ENCODE measurements around the gene SLC35F1. TPM values are rescaled to one million over a fixed set of nuclear protein-coding genes. Genes with fewer than 3 reads are reported as not detected.

SLC35F1 gene
- total RNA-seq, 3 donors from 2014 or later = 0.23 to 6.1 (median 0.29) TPM

GRCh38 chr6:117910549-117910948 is 3.5 kb downstream of the SLC35F1 start:
- intact Hi-C loops (cut with DNase I, micrococcal nuclease) = no loop called here
- TF ChIP-seq CTCF (IDR thresholded peaks at IDR 0.05) = no peak

DNA sequence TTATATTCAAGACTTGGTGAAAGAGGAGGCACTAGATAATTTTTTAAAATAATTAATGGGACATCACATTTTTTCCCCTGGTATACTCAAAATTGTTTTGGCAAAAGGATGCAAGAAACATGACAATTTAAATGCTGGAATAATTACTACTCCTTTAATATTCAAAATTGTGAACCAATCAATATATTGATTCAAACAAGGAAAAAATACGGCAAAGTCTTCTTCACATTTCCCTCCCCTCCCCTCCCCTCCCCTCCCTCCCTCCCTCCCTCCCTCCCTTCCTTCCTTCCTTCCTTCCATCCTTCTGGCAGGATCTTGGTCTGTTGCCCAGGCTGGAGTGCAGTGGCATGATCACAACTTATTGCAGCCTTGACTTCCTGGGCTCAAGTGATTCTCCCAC is 4.1 kb downstream of the SLC35F1 start:
- Histone ChIP-seq H3K36me3 (ENCODE audit: low read depth) (no peaks in the 10 kb centered on the region), H3K4me3 (no peak overlapping the region), H3K9me3 (no peaks in the 10 kb centered on the region), H3K4me1 (ENCODE audit: low read depth) (peaks cover 11% of the 10 kb centered on the region)
- ATAC-seq (no peak), DNase-seq (no peak)
- no peak for TF ChIP-seq CTCF (IDR thresholded peaks at IDR 0.05)
- intact Hi-C loops (cut with DNase I, micrococcal nuclease) = no loop called here

More at GRCh38 chr6:117910549-117910948, 3.5 kb downstream of the SLC35F1 start:
- DNase-seq (no peak), ATAC-seq (no peak)
- Histone ChIP-seq H3K9me3 (no peaks in the 10 kb centered on the region), H3K4me1 (ENCODE audit: low read depth) (peaks cover 11% of the 10 kb centered on the region), H3K4me3 (no peak overlapping the region), H3K36me3 (ENCODE audit: low read depth) (no peaks in the 10 kb centered on the region)

DNA sequence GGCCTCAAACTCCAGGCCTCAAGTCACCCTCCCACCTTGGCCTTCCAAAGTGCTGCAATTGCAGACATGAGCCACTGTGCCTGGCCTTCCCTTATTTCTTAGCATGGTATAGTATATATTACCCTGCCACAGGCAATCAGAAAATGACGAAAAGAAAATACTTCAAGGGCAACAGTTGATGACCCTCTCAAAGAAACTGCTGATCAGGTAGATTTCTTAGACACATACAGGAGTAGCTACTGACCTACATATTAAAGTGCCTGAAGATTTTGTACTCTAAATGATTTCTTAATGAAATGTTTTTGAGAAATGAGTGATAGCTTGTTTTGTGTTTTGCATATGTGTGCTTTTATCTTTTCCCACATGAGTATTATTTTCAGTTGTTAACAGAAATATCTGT is 4.6 kb downstream of the SLC35F1 start:
- H3K36me3 ChIP-seq (ENCODE audit: low read depth) = no peaks in the 10 kb centered on the region
- DNase-seq (no peak), ATAC-seq (no peak)
- H3K4me3 ChIP-seq = no peak overlapping the region
- peaks cover 11% of the 10 kb centered on the region for H3K4me1 ChIP-seq (ENCODE audit: low read depth)
- H3K9me3 ChIP-seq = no peaks in the 10 kb centered on the region
- intact Hi-C loops (cut with DNase I, micrococcal nuclease) = no loop called here
- TF ChIP-seq CTCF (IDR thresholded peaks at IDR 0.05) = no peak

DNA sequence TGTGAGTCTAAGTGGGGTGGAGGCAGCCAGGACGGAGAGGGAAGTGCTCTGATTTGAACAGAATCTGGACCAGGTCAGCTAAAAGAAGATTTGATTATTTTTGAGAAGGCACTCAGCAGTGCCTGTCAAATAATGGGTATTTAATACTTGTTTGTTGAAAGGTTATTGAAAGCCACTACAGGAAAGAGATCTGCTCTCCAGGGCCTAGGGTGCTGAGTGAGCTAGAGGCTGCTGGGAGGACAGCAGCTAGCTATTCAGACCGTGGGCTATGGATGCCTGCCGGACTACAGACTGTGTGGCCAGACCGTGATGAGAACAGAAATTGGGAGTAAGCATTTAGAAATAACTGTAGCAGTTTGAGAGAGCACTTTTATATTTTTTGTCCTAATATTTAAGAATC is 8.8 kb downstream of the SLC35F1 start:
- Histone ChIP-seq H3K4me1 (ENCODE audit: low read depth) (no peaks in the 10 kb centered on the region), H3K36me3 (ENCODE audit: low read depth) (no peaks in the 10 kb centered on the region), H3K9me3 (no peaks in the 10 kb centered on the region), H3K4me3 (no peak overlapping the region)
- intact Hi-C loops (cut with DNase I, micrococcal nuclease) = no loop called here
- no peak for TF ChIP-seq CTCF (IDR thresholded peaks at IDR 0.05)
- ATAC-seq = no peak
- no peak for DNase-seq

DNA sequence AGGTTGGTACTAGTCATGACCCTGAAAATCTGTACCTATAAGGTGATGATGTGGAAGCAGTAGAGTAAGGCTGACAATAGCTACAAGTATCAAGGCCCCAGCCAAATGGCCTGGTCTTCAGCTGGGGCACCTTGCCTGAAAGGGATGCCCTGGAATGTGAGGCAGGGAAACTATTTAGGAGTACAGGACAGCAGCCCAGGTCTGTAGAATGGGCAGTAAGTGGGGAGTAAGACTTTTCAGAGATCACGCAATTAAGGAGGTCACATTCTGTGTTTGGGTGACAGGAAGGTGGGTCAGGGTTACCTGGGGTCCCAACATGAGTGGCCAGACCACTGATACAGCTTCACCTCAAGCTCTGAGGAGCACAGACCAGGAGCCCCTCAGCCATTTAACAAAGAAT is 9.4 kb downstream of the SLC35F1 start:
- DNase-seq (no peak), ATAC-seq (no peak)
- Histone ChIP-seq H3K4me1 (ENCODE audit: low read depth) (no peaks in the 10 kb centered on the region), H3K36me3 (ENCODE audit: low read depth) (no peaks in the 10 kb centered on the region), H3K9me3 (no peaks in the 10 kb centered on the region), H3K4me3 (no peak overlapping the region)
- intact Hi-C loops (cut with DNase I, micrococcal nuclease) = no loop called here
- no peak for TF ChIP-seq CTCF (IDR thresholded peaks at IDR 0.05)

DNA sequence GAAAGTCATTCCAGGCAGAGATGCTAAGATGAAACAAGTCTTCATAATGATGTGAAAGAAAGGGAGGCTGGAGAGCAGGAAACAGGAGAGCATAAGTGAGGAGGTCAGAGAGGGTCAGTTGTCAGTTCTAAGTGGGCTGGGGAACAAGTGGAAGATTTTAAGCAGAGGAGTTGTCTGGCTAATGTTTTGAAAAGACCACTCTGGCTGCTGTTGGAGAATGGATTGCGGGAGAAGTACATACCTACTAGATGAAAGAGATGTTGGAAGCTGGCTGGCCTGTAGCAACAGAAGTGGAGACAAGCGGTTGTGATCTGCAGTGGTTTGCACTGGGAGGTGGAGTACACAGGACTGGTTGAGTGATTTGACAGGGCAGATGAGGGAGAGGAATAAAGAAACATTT is 10.1 kb downstream of the SLC35F1 start:
- intact Hi-C loops (cut with DNase I, micrococcal nuclease) = no loop called here
- no peaks in the 10 kb centered on the region for H3K4me1 ChIP-seq (ENCODE audit: low read depth)
- no peak overlapping the region for H3K4me3 ChIP-seq
- ATAC-seq (no peak), DNase-seq (no peak)
- H3K36me3 ChIP-seq (ENCODE audit: low read depth) = no peaks in the 10 kb centered on the region
- H3K9me3 ChIP-seq = no peaks in the 10 kb centered on the region
- no peak for TF ChIP-seq CTCF (IDR thresholded peaks at IDR 0.05)
